ENCODE results near the gene SYT4.
"Not testable (repeated sequence)": the region's sequence is repeated elsewhere in the genome, so short reads cannot be mapped to it uniquely, and the experiment has no call there.

The SYT4 gene

GRCh38 chr18:43277164-43277600 is at the start of gene SYT4:
SYT4 (minus strand) TSS chr18:43277490; CDS start chr18:43277281, 209 bp downstream.
- H3K4me3 ChIP-seq (ENCODE audit: low read depth, low read length) = peak within 1 kb of the TSS; percentile 58
- H3K27ac ChIP-seq (ENCODE audit: low read depth, low read length) = peak within 1 kb of the TSS; percentile 2

GRCh38 chr18:43322132-43322531 is 44.8 kb upstream of the SYT4 start:
- no peak overlapping the region for H3K9ac ChIP-seq (ENCODE audit: low read depth, low read length)
- H3K9me3 ChIP-seq (ENCODE audit: control insufficient read depth, insufficient read depth, low read length) = no peaks in the 10 kb centered on the region
- no peak overlapping the region for H3K4me3 ChIP-seq (ENCODE audit: low read depth, low read length)

More at GRCh38 chr18:43277164-43277600, at the start of gene SYT4:
- Histone ChIP-seq H3K9me3 (ENCODE audit: control insufficient read depth, insufficient read depth, low read length) (no peaks in the 10 kb centered on the region), H3K4me1 (ENCODE audit: control insufficient read depth, insufficient read depth, low read length) (peaks cover 19% of the 10 kb centered on the region), H3K27me3 (ENCODE audit: control insufficient read depth, insufficient read depth, low read length) (no peaks in the 10 kb centered on the region), H3K36me3 (ENCODE audit: control insufficient read depth, insufficient read depth, low read length) (no peaks in the 10 kb centered on the region), H3K9ac (ENCODE audit: low read depth, low read length) (no peak within 1 kb of the TSS)

GRCh38 chr18:43314941-43315340 is 37.7 kb upstream of the SYT4 start:
- H3K4me3 ChIP-seq (ENCODE audit: low read depth, low read length) = no peak overlapping the region
- no peaks in the 10 kb centered on the region for H3K9me3 ChIP-seq (ENCODE audit: control insufficient read depth, insufficient read depth, low read length)
- no peak overlapping the region for H3K9ac ChIP-seq (ENCODE audit: low read depth, low read length)
- H3K4me1 ChIP-seq (ENCODE audit: control insufficient read depth, insufficient read depth, low read length) = no peaks in the 10 kb centered on the region
- no peaks in the 10 kb centered on the region for H3K27me3 ChIP-seq (ENCODE audit: control insufficient read depth, insufficient read depth, low read length)
- H3K36me3 ChIP-seq (ENCODE audit: control insufficient read depth, insufficient read depth, low read length) = no peaks in the 10 kb centered on the region
- no peak overlapping the region for H3K27ac ChIP-seq (ENCODE audit: low read depth, low read length)

More at GRCh38 chr18:43322132-43322531, 44.8 kb upstream of the SYT4 start:
- Histone ChIP-seq H3K36me3 (ENCODE audit: control insufficient read depth, insufficient read depth, low read length) (no peaks in the 10 kb centered on the region), H3K27ac (ENCODE audit: low read depth, low read length) (no peak overlapping the region), H3K27me3 (ENCODE audit: control insufficient read depth, insufficient read depth, low read length) (no peaks in the 10 kb centered on the region), H3K4me1 (ENCODE audit: control insufficient read depth, insufficient read depth, low read length) (no peaks in the 10 kb centered on the region)

GRCh38 chr18:43312891-43313290 is 35.6 kb upstream of the SYT4 start:
- Histone ChIP-seq H3K9ac (ENCODE audit: low read depth, low read length) (no peak overlapping the region), H3K4me1 (ENCODE audit: control insufficient read depth, insufficient read depth, low read length) (no peaks in the 10 kb centered on the region), H3K9me3 (ENCODE audit: control insufficient read depth, insufficient read depth, low read length) (no peaks in the 10 kb centered on the region)

GRCh38 chr18:43310239-43310638 is 32.9 kb upstream of the SYT4 start:
- H3K27ac ChIP-seq (ENCODE audit: low read depth, low read length) = no peak overlapping the region
- H3K36me3 ChIP-seq (ENCODE audit: control insufficient read depth, insufficient read depth, low read length) = no peaks in the 10 kb centered on the region
- H3K4me1 ChIP-seq (ENCODE audit: control insufficient read depth, insufficient read depth, low read length) = no peaks in the 10 kb centered on the region
- no peak overlapping the region for H3K4me3 ChIP-seq (ENCODE audit: low read depth, low read length)
- H3K27me3 ChIP-seq (ENCODE audit: control insufficient read depth, insufficient read depth, low read length) = no peaks in the 10 kb centered on the region
- H3K9me3 ChIP-seq (ENCODE audit: control insufficient read depth, insufficient read depth, low read length) = no peaks in the 10 kb centered on the region
- H3K9ac ChIP-seq (ENCODE audit: low read depth, low read length) = no peak overlapping the region

More at GRCh38 chr18:43312891-43313290, 35.6 kb upstream of the SYT4 start:
- H3K27ac ChIP-seq (ENCODE audit: low read depth, low read length) = no peak overlapping the region
- H3K36me3 ChIP-seq (ENCODE audit: control insufficient read depth, insufficient read depth, low read length) = no peaks in the 10 kb centered on the region
- no peaks in the 10 kb centered on the region for H3K27me3 ChIP-seq (ENCODE audit: control insufficient read depth, insufficient read depth, low read length)
- no peak overlapping the region for H3K4me3 ChIP-seq (ENCODE audit: low read depth, low read length)

- Histone ChIP-seq H3K9ac (ENCODE audit: low read depth, low read length) (no peak overlapping the region), H3K4me3 (ENCODE audit: low read depth, low read length) (no peak overlapping the region), H3K9me3 (ENCODE audit: control insufficient read depth, insufficient read depth, low read length) (no peaks in the 10 kb centered on the region), H3K27me3 (ENCODE audit: control insufficient read depth, insufficient read depth, low read length) (no peaks in the 10 kb centered on the region), H3K36me3 (ENCODE audit: control insufficient read depth, insufficient read depth, low read length) (no peaks in the 10 kb centered on the region), H3K4me1 (ENCODE audit: control insufficient read depth, insufficient read depth, low read length) (no peaks in the 10 kb centered on the region), H3K27ac (ENCODE audit: low read depth, low read length) (no peak overlapping the region)
Measured at GRCh38 chr18:43303376-43303775, 26.1 kb upstream of the SYT4 start.

GRCh38 chr18:43286187-43286586 is 8.9 kb upstream of the SYT4 start:
- not testable (repeated sequence) for H3K9ac ChIP-seq (ENCODE audit: low read depth, low read length); H3K4me3 ChIP-seq (ENCODE audit: low read depth, low read length); H3K9me3 ChIP-seq (ENCODE audit: control insufficient read depth, insufficient read depth, low read length); H3K27me3 ChIP-seq (ENCODE audit: control insufficient read depth, insufficient read depth, low read length); H3K36me3 ChIP-seq (ENCODE audit: control insufficient read depth, insufficient read depth, low read length); H3K27ac ChIP-seq (ENCODE audit: low read depth, low read length); H3K4me1 ChIP-seq (ENCODE audit: control insufficient read depth, insufficient read depth, low read length)

GRCh38 chr18:43283299-43283698 is 6.0 kb upstream of the SYT4 start:
- Histone ChIP-seq H3K9ac (ENCODE audit: low read depth, low read length) (no peak overlapping the region), H3K4me1 (ENCODE audit: control insufficient read depth, insufficient read depth, low read length) (peaks cover 10% of the 10 kb centered on the region), H3K27ac (ENCODE audit: low read depth, low read length) (no peak overlapping the region), H3K4me3 (ENCODE audit: low read depth, low read length) (no peak overlapping the region), H3K27me3 (ENCODE audit: control insufficient read depth, insufficient read depth, low read length) (no peaks in the 10 kb centered on the region), H3K9me3 (ENCODE audit: control insufficient read depth, insufficient read depth, low read length) (peaks cover 7% of the 10 kb centered on the region; the same call in 1 of the 2 replicates), H3K36me3 (ENCODE audit: control insufficient read depth, insufficient read depth, low read length) (no peaks in the 10 kb centered on the region)

GRCh38 chr18:43279015-43279744 is 1.9 kb upstream of the SYT4 start:
- Histone ChIP-seq H3K27me3 (ENCODE audit: control insufficient read depth, insufficient read depth, low read length) (no peaks in the 10 kb centered on the region), H3K4me3 (ENCODE audit: low read depth, low read length) (no peak overlapping the region), H3K9me3 (ENCODE audit: control insufficient read depth, insufficient read depth, low read length) (no peaks in the 10 kb centered on the region), H3K4me1 (ENCODE audit: control insufficient read depth, insufficient read depth, low read length) (peaks cover 19% of the 10 kb centered on the region), H3K36me3 (ENCODE audit: control insufficient read depth, insufficient read depth, low read length) (no peaks in the 10 kb centered on the region), H3K9ac (ENCODE audit: low read depth, low read length) (no peak overlapping the region), H3K27ac (ENCODE audit: low read depth, low read length) (no peak overlapping the region)

GRCh38 chr18:43278355-43278754 is 1.1 kb upstream of the SYT4 start:
- H3K36me3 ChIP-seq (ENCODE audit: control insufficient read depth, insufficient read depth, low read length) = no peaks in the 10 kb centered on the region
- H3K9ac ChIP-seq (ENCODE audit: low read depth, low read length) = no peak overlapping the region
- no peak overlapping the region for H3K4me3 ChIP-seq (ENCODE audit: low read depth, low read length)
- H3K4me1 ChIP-seq (ENCODE audit: control insufficient read depth, insufficient read depth, low read length) = peaks cover 19% of the 10 kb centered on the region
- no peak overlapping the region for H3K27ac ChIP-seq (ENCODE audit: low read depth, low read length)
- H3K9me3 ChIP-seq (ENCODE audit: control insufficient read depth, insufficient read depth, low read length) = no peaks in the 10 kb centered on the region
- H3K27me3 ChIP-seq (ENCODE audit: control insufficient read depth, insufficient read depth, low read length) = no peaks in the 10 kb centered on the region

GRCh38 chr18:43276491-43276890 is 799 bp downstream of the SYT4 start:
- Histone ChIP-seq H3K9me3 (ENCODE audit: control insufficient read depth, insufficient read depth, low read length) (no peaks in the 10 kb centered on the region), H3K4me3 (ENCODE audit: low read depth, low read length) (peak overlapping the region; percentile 58), H3K4me1 (ENCODE audit: control insufficient read depth, insufficient read depth, low read length) (peaks cover 19% of the 10 kb centered on the region), H3K36me3 (ENCODE audit: control insufficient read depth, insufficient read depth, low read length) (no peaks in the 10 kb centered on the region), H3K27me3 (ENCODE audit: control insufficient read depth, insufficient read depth, low read length) (no peaks in the 10 kb centered on the region), H3K27ac (ENCODE audit: low read depth, low read length) (no peak overlapping the region), H3K9ac (ENCODE audit: low read depth, low read length) (no peak overlapping the region)

Data from HUES48 (cell line).